Neural progenitor cell (in vitro differentiated cells): ENCODE measurements around the gene STXBP4. TPM values are rescaled to one million over a fixed set of nuclear protein-coding genes. Genes with fewer than 3 reads are reported as not detected.

Experiments
- DNase-seq: peaks from one replicate; pipeline ENCODE4 v3.0.0-alpha.2; 2016; ENCODE audit warnings: low spot score
- H2AFZ ChIP-seq: fragments of 200-600 bp; sonication (generic); replicated peaks from 2 replicates; pipeline ENCODE4 v1.6.1; 2016; ENCODE audit warnings: antibody characterized with exemption
- H3F3A ChIP-seq: fragments of 200-600 bp; sonication (generic); 2 replicates; pipeline ENCODE4 v1.6.1; 2016; ENCODE audit warnings: antibody characterized with exemption, low read depth
- H3K27ac ChIP-seq: fragments of 200-600 bp; sonication (generic); 2 replicates; pipeline ENCODE4 v1.5.1; 2016; ENCODE audit warnings: mild to moderate bottlenecking
- H3K27me3 ChIP-seq: fragments of 200-600 bp; sonication (generic); 2 replicates; pipeline ENCODE4 v1.6.1; 2016; ENCODE audit warnings: mild to moderate bottlenecking, moderate library complexity
- H3K36me3 ChIP-seq: fragments of 200-600 bp; sonication (generic); 2 replicates; pipeline ENCODE4 v1.5.1; 2016
- H3K4me1 ChIP-seq: fragments of 200-600 bp; sonication (generic); 2 replicates; pipeline ENCODE4 v1.6.1; 2016; ENCODE audit warnings: mixed run types
- H3K4me2 ChIP-seq: fragments of 200-600 bp; sonication (generic); 2 replicates; pipeline ENCODE4 v1.6.1; 2016
- H3K4me3 ChIP-seq: fragments of 200-600 bp; sonication (generic); 2 replicates; pipeline ENCODE4 v1.5.1; 2016
- H3K79me2 ChIP-seq: fragments of 200-600 bp; sonication (generic); 2 replicates; pipeline ENCODE4 v1.6.1; 2016; ENCODE audit warnings: low read depth
- H3K9ac ChIP-seq: fragments of 200-600 bp; sonication (generic); 2 replicates; pipeline ENCODE4 v1.6.1; 2016
- H3K9me3 ChIP-seq: fragments of 200-600 bp; sonication (generic); 2 replicates; pipeline ENCODE4 v1.5.1; 2016; ENCODE audit warnings: low read depth
- H4K20me1 ChIP-seq: fragments of 200-600 bp; sonication (generic); 2 replicates; pipeline ENCODE4 v1.6.1; 2016; ENCODE audit warnings: low read depth
- H3K27ac Mint-ChIP-seq: 3 replicates; pipeline ENCODE4 v1.8.0; 2021; ENCODE audit warnings: mixed read lengths
- H3K27me3 Mint-ChIP-seq: 2 replicates; pipeline ENCODE4 v1.8.0; 2022; ENCODE audit warnings: low read depth, mild to moderate bottlenecking, inconsistent platforms, moderate library complexity, mixed read lengths; ENCODE audit not compliant: insufficient read depth
- H3K36me3 Mint-ChIP-seq: 3 replicates; pipeline ENCODE4 v1.8.0; 2021; ENCODE audit warnings: mixed read lengths
- H3K4me1 Mint-ChIP-seq: 3 replicates; pipeline ENCODE4 v1.8.0; 2021; ENCODE audit warnings: mixed read lengths
- H3K4me3 Mint-ChIP-seq: 3 replicates; pipeline ENCODE4 v1.8.0; 2021; ENCODE audit warnings: mild to moderate bottlenecking, moderate library complexity, mixed read lengths
- H3K9me3 Mint-ChIP-seq: 3 replicates; pipeline ENCODE4 v1.8.0; 2020; ENCODE audit warnings: mixed read lengths
- CTCF ChIP-seq: fragments of 200-600 bp; sonication (generic); IDR thresholded peaks from 2 replicates; pipeline ENCODE4 v1.5.1; 2017; ENCODE audit warnings: antibody characterized with exemption, mild to moderate bottlenecking
- EZH2 ChIP-seq: fragments of 200-600 bp; sonication (generic); IDR thresholded peaks from 2 replicates; pipeline ENCODE4 v1.6.1; 2017; ENCODE audit warnings: antibody characterized with exemption, mild to moderate bottlenecking, moderate library complexity
- EZH2phosphoT487 ChIP-seq: fragments of 200-600 bp; sonication (generic); IDR thresholded peaks from 2 replicates; pipeline ENCODE4 v1.6.1; 2017; ENCODE audit warnings: antibody characterized with exemption
- total RNA-seq: library from RNA; depleted of rRNA; stranded (reverse); fragments of >200 nt; gene quantifications from 2 replicates; pipeline ENCODE4 v1.2.3, GENCODE V29; 2015; ENCODE audit warnings: low replicate concordance

The STXBP4 gene
- total RNA-seq, 1 donor from 2014 or later = 111 TPM

GRCh38 chr17:54991567-54991966, 23.0 kb downstream of the STXBP4 start:
- Mint-ChIP-seq H3K4me1 (peaks cover 4% of the 10 kb centered on the region), H3K36me3 (peaks cover 3% of the 10 kb centered on the region)
- H3K9me3 ChIP-seq = no peaks in the 10 kb centered on the region

GRCh38 chr17:54992797-54993639, 24.5 kb downstream of the STXBP4 start:
- Histone ChIP-seq H3K4me1 (no peaks in the 10 kb centered on the region), H3K36me3 (peaks cover 5% of the 10 kb centered on the region), H3K27me3 (no peaks in the 10 kb centered on the region), H3K27ac (no peak overlapping the region), H3K79me2 (no peaks in the 10 kb centered on the region), H3F3A (no peaks in the 10 kb centered on the region), H3K4me3 (no peak overlapping the region), H4K20me1 (no peaks in the 10 kb centered on the region), H3K9me3 (no peaks in the 10 kb centered on the region), H3K9ac (no peak overlapping the region), H2AFZ (no peak overlapping the region), H3K4me2 (no peak overlapping the region)
- Mint-ChIP-seq H3K4me1 (peaks cover 4% of the 10 kb centered on the region), H3K36me3 (no peaks in the 10 kb centered on the region), H3K27ac (no peak overlapping the region), H3K9me3 (no peaks in the 10 kb centered on the region), H3K4me3 (no peak overlapping the region), H3K27me3 (no peaks in the 10 kb centered on the region)
- TF ChIP-seq EZH2 (no peak), EZH2phosphoT487 (no peak), CTCF (peak; percentile 78)
- peak; percentile 63 for DNase-seq

More at GRCh38 chr17:54991567-54991966, 23.0 kb downstream of the STXBP4 start:
- Mint-ChIP-seq H3K27me3 (no peaks in the 10 kb centered on the region), H3K9me3 (no peaks in the 10 kb centered on the region), H3K27ac (no peak overlapping the region), H3K4me3 (no peak overlapping the region)
- Histone ChIP-seq H3K27ac (no peak overlapping the region), H3K4me1 (no peaks in the 10 kb centered on the region), H3K79me2 (no peaks in the 10 kb centered on the region), H4K20me1 (no peaks in the 10 kb centered on the region), H3K9ac (no peak overlapping the region), H2AFZ (no peak overlapping the region), H3K4me3 (no peak overlapping the region), H3K27me3 (no peaks in the 10 kb centered on the region), H3K4me2 (no peak overlapping the region), H3F3A (no peaks in the 10 kb centered on the region), H3K36me3 (peaks cover 5% of the 10 kb centered on the region)
- no peak for DNase-seq
- TF ChIP-seq CTCF (no peak), EZH2 (no peak), EZH2phosphoT487 (no peak)

- Mint-ChIP-seq H3K4me1 (no peaks in the 10 kb centered on the region), H3K27me3 (no peaks in the 10 kb centered on the region), H3K36me3 (no peaks in the 10 kb centered on the region), H3K4me3 (no peak overlapping the region), H3K9me3 (no peaks in the 10 kb centered on the region), H3K27ac (no peak overlapping the region)
- Histone ChIP-seq H3K9me3 (no peaks in the 10 kb centered on the region), H2AFZ (no peak overlapping the region), H3K36me3 (peaks cover under 1% of the 10 kb centered on the region), H3K27ac (no peak overlapping the region), H3K4me2 (no peak overlapping the region), H3K9ac (no peak overlapping the region), H3K27me3 (no peaks in the 10 kb centered on the region), H3K79me2 (no peaks in the 10 kb centered on the region), H3K4me1 (no peaks in the 10 kb centered on the region), H3K4me3 (no peak overlapping the region), H3F3A (no peaks in the 10 kb centered on the region), H4K20me1 (no peaks in the 10 kb centered on the region)
- no peak for DNase-seq
- TF ChIP-seq EZH2 (no peak), EZH2phosphoT487 (no peak), CTCF (no peak)
Observed at GRCh38 chr17:54996441-54996840, 27.9 kb downstream of the STXBP4 start.
